Measurements from ENCODE around the gene TBC1D2B. TPM values are rescaled to one million over a fixed set of nuclear protein-coding genes. Genes with fewer than 3 reads are reported as not detected.
"Not testable (repeated sequence)": the region's sequence is repeated elsewhere in the genome, so short reads cannot be mapped to it uniquely, and the experiment has no call there.

TBC1D2B gene
- total and polyA plus RNA-seq, 5 donors from 2014 or later, result 12.2 to 117 (median 17.6) TPM

DNA sequence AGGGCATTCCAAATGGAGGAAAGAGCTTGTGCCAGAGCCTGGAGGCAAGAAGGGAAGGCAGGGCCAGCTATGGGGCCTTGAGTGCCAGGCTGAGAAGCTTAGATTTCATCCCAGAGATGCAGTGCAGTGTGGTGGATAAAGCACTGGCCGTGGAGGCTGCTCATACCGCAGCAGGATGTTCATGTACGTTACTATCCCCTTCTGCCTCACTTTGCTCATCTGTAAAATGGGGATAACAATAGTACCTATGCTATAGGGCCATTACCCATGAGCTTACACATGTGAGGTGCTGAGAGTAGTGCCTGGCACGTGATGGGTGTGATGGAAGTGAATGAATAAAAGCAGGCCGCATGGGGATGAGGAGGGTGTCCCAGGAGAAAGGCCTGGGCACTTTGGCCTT is 96.8 kb downstream of the TBC1D2B start:
- not testable (repeated sequence) for H3K27me3 ChIP-seq (ENCODE audit: control insufficient read depth, insufficient read depth, low read length)

DNA sequence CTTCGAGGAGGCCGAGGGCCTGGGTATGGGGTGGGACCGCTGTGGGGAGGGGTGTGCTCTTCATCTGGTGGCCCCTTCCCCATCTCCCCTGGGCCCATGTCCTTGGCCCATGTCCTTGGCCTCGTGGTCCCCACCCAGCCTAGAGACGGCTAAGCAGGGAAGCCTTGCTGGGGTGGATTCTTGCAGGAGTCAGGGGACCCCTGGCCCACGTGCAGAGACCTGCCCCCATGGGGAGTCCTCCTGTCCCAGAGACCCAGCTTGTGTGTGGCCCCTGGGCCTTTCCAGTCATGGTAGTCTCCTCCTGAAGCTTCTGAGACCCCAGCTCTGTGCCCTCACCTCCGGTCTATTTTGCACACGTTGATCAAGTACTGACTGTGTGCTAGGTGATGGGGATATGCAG is 97.4 kb downstream of the TBC1D2B start:
- DNase-seq (no peak), ATAC-seq (ENCODE audit: low read depth in 2 of 2) (no peak)
- Mint-ChIP-seq H3K4me3 (no peak overlapping the region), H3K9me3 (no peaks in the 10 kb centered on the region), H3K36me3 (no peaks in the 10 kb centered on the region), H3K4me1 (peaks cover 0 to 3% (median 0%) of the 10 kb centered on the region in 4 donors), H3K27me3 (no peaks in the 10 kb centered on the region), H3K27ac (peak overlapping the region in 1 of 3 donors; percentile 45)
- Histone ChIP-seq H3K9me3 (ENCODE audit: control insufficient read depth in 2 of 2, low read length in 2 of 2) (no peaks in the 10 kb centered on the region), H3K4me3 (ENCODE audit: low read depth, low read length) (no peak overlapping the region), H3K27me3 (ENCODE audit: control insufficient read depth, insufficient read depth, low read length) (no peaks in the 10 kb centered on the region), H3K4me1 (ENCODE audit: control insufficient read depth, insufficient read depth, low read length, poor library complexity, severe bottlenecking) (no peaks in the 10 kb centered on the region), H3K36me3 (ENCODE audit: control insufficient read depth, insufficient read depth, low read length) (no peaks in the 10 kb centered on the region), H3K27ac (ENCODE audit: insufficient read depth, low read length, poor library complexity, severe bottlenecking) (no peak overlapping the region)

More for the DNA sequence above, 96.8 kb downstream of the TBC1D2B start:
- H3K36me3 Mint-ChIP-seq; H3K4me3 Mint-ChIP-seq; H3K27me3 Mint-ChIP-seq; H3K4me3 ChIP-seq (ENCODE audit: low read depth, low read length); H3K36me3 ChIP-seq (ENCODE audit: control insufficient read depth, insufficient read depth, low read length); H3K9me3 Mint-ChIP-seq; H3K27ac ChIP-seq (ENCODE audit: insufficient read depth, low read length, poor library complexity, severe bottlenecking); H3K4me1 ChIP-seq (ENCODE audit: control insufficient read depth, insufficient read depth, low read length, poor library complexity, severe bottlenecking); DNase-seq; H3K9me3 ChIP-seq (ENCODE audit: control insufficient read depth in 2 of 2, low read length in 2 of 2); ATAC-seq (ENCODE audit: low read depth in 2 of 2); H3K4me1 Mint-ChIP-seq: not testable (repeated sequence)
- H3K27ac Mint-ChIP-seq, result peak overlapping the region in 1 of 3 donors; percentile 45

DNA sequence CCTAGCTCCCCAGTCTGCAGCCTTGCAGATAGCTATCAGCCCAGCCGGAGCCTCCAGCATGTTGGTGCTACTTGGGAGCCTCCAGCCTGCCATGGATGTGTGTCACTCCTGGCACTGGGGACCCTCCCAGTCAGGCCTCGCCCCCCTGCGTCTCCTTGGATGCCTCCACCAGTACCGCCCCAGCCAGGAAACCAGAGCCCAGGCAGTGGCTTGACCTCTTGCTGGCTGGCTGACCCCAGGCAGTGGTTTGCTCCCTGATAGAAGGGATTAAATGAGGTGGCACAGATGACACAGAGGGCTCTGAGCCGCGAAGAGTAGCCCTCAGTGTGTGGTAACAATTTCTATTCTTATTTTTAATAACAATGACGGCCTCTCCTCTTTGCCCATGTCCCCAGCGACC is 98.4 kb downstream of the TBC1D2B start:
- H3K36me3 ChIP-seq (ENCODE audit: control insufficient read depth, insufficient read depth, low read length); H3K36me3 Mint-ChIP-seq; H3K9me3 Mint-ChIP-seq; H3K27ac Mint-ChIP-seq; DNase-seq; H3K4me1 Mint-ChIP-seq; H3K27me3 ChIP-seq (ENCODE audit: control insufficient read depth, insufficient read depth, low read length); ATAC-seq (ENCODE audit: low read depth in 2 of 2); H3K9me3 ChIP-seq (ENCODE audit: control insufficient read depth in 2 of 2, low read length in 2 of 2); H3K4me3 ChIP-seq (ENCODE audit: low read depth, low read length); H3K27ac ChIP-seq (ENCODE audit: insufficient read depth, low read length, poor library complexity, severe bottlenecking); H3K27me3 Mint-ChIP-seq; H3K4me3 Mint-ChIP-seq; H3K4me1 ChIP-seq (ENCODE audit: control insufficient read depth, insufficient read depth, low read length, poor library complexity, severe bottlenecking): not testable (repeated sequence)

GRCh38 chr15:77978759-77979145 is 98.8 kb downstream of the TBC1D2B start:
- not testable (repeated sequence) for H3K4me3 ChIP-seq (ENCODE audit: low read depth, low read length); H3K27me3 Mint-ChIP-seq; H3K4me1 Mint-ChIP-seq; H3K9me3 ChIP-seq (ENCODE audit: control insufficient read depth in 2 of 2, low read length in 2 of 2); H3K4me1 ChIP-seq (ENCODE audit: control insufficient read depth, insufficient read depth, low read length, poor library complexity, severe bottlenecking); H3K4me3 Mint-ChIP-seq; DNase-seq; H3K36me3 ChIP-seq (ENCODE audit: control insufficient read depth, insufficient read depth, low read length); H3K27ac ChIP-seq (ENCODE audit: insufficient read depth, low read length, poor library complexity, severe bottlenecking); H3K27me3 ChIP-seq (ENCODE audit: control insufficient read depth, insufficient read depth, low read length); ATAC-seq (ENCODE audit: low read depth in 2 of 2); H3K36me3 Mint-ChIP-seq; H3K27ac Mint-ChIP-seq; H3K9me3 Mint-ChIP-seq

DNA sequence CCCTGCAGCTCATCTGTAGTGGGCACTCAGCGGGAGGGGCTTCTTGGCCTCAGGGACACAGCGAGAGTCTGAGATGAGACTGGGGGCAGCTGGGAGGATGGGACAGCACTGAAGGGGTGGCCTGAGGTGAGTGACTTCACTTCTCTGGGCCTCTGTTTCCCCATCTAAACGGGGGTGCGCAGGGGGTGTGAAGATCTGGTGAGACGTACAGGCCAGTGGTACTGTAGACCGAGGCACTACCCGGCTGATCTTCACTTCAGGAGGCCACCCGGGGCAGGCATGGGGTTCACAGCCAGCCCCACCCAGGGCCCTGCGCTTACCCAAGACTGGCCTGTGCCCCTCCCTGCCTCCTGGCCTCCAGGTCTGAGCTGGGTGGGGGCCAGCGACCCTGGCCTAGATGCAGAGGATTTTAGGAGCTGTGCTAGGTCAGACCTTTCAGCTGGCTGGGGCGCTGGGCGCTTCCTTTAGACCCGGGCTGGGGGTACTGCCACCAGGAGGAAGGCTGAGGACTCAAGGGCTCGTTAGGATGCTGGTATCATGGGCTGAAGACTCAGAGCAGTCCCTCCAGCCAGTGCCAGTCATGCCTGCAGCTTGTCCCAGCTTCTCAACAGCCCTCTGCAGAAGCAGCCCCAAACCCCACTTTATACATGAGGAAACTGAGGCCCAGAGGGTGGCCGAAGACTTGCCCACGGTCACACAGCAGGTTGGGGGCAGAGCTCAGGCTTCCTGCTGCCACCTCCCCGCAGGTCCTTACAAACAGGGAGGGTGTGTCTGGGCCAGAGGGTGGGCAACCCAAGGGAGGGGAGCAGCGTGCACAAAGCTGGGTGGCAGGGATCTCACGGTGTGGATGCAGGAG is 99.4 kb downstream of the TBC1D2B start:
- not testable (repeated sequence) for H3K4me1 Mint-ChIP-seq; H3K27me3 Mint-ChIP-seq; H3K9me3 Mint-ChIP-seq; H3K4me3 Mint-ChIP-seq; H3K9me3 ChIP-seq (ENCODE audit: control insufficient read depth in 2 of 2, low read length in 2 of 2); H3K4me3 ChIP-seq (ENCODE audit: low read depth, low read length); H3K4me1 ChIP-seq (ENCODE audit: control insufficient read depth, insufficient read depth, low read length, poor library complexity, severe bottlenecking); H3K36me3 Mint-ChIP-seq; DNase-seq; H3K27me3 ChIP-seq (ENCODE audit: control insufficient read depth, insufficient read depth, low read length); ATAC-seq (ENCODE audit: low read depth in 2 of 2); H3K27ac ChIP-seq (ENCODE audit: insufficient read depth, low read length, poor library complexity, severe bottlenecking); H3K36me3 ChIP-seq (ENCODE audit: control insufficient read depth, insufficient read depth, low read length)
- peak overlapping the region in 1 of 3 donors; percentile 9 for H3K27ac Mint-ChIP-seq

DNA sequence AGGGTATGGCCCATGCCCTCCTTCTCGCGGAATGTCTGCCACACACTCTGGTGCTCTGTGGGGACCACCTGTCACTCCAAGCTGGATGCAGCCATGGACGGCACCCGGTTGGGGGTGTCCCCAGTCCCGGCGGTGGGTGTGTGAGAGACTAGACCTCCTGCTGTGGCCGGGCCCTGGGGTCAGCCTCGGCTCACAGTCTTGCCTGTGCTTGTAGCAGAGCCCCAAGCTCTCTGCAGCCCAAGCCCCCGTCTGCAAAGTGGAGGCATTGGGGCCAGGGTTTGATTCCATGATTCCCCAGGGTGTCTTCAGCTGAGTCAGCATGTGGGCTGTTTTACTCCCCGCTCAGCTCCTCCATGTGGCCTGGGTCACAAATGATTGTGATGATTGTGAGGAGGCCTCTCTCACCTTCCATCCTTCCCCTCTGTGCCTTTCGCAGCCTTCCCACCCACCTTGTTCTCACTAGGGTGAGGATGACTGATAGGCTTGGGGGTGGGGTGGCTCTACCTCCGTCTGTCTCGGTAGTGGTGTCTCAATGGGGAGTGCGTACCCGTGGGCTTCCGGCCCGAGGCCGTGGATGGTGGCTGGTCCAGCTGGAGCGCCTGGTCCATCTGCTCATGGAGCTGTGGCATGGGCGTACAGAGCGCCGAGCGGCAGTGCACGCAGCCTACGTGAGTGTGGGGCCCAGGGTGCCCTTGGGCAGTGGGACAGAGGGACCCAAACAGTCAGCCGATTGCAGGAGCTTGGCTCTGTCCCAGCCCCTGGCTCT is 100.6 kb downstream of the TBC1D2B start:
- H3K4me3 Mint-ChIP-seq; DNase-seq; H3K27ac Mint-ChIP-seq; H3K4me1 Mint-ChIP-seq; H3K4me3 ChIP-seq (ENCODE audit: low read depth, low read length); H3K9me3 ChIP-seq (ENCODE audit: control insufficient read depth in 2 of 2, low read length in 2 of 2); H3K27me3 Mint-ChIP-seq; H3K27me3 ChIP-seq (ENCODE audit: control insufficient read depth, insufficient read depth, low read length); H3K4me1 ChIP-seq (ENCODE audit: control insufficient read depth, insufficient read depth, low read length, poor library complexity, severe bottlenecking); H3K9me3 Mint-ChIP-seq; ATAC-seq (ENCODE audit: low read depth in 2 of 2); H3K36me3 ChIP-seq (ENCODE audit: control insufficient read depth, insufficient read depth, low read length); H3K36me3 Mint-ChIP-seq; H3K27ac ChIP-seq (ENCODE audit: insufficient read depth, low read length, poor library complexity, severe bottlenecking): not testable (repeated sequence)

- H3K9me3 Mint-ChIP-seq; DNase-seq; H3K27ac ChIP-seq (ENCODE audit: insufficient read depth, low read length, poor library complexity, severe bottlenecking); H3K36me3 ChIP-seq (ENCODE audit: control insufficient read depth, insufficient read depth, low read length); H3K36me3 Mint-ChIP-seq; H3K27ac Mint-ChIP-seq; H3K4me3 ChIP-seq (ENCODE audit: low read depth, low read length); H3K4me1 Mint-ChIP-seq; H3K27me3 ChIP-seq (ENCODE audit: control insufficient read depth, insufficient read depth, low read length); H3K27me3 Mint-ChIP-seq; ATAC-seq (ENCODE audit: low read depth in 2 of 2); H3K4me3 Mint-ChIP-seq; H3K4me1 ChIP-seq (ENCODE audit: control insufficient read depth, insufficient read depth, low read length, poor library complexity, severe bottlenecking); H3K9me3 ChIP-seq (ENCODE audit: control insufficient read depth in 2 of 2, low read length in 2 of 2): not testable (repeated sequence)
These were observed 101.4 kb downstream of the TBC1D2B start for GRCh38 chr15:77976095-77976450.

Measured in CD4-positive, CD25-positive, alpha-beta regulatory T cell (primary cell).